ENCODE results near the gene ESF1. TPM values are rescaled to one million over a fixed set of nuclear protein-coding genes. Genes with fewer than 3 reads are reported as not detected.

The ESF1 gene
- total and polyA plus RNA-seq, 10 of the 15 experiments (the other 5 are each of a cell fraction or from before 2014, with no cell fraction given), result 9.2 to 36.2 (median 18.4) TPM

DNA sequence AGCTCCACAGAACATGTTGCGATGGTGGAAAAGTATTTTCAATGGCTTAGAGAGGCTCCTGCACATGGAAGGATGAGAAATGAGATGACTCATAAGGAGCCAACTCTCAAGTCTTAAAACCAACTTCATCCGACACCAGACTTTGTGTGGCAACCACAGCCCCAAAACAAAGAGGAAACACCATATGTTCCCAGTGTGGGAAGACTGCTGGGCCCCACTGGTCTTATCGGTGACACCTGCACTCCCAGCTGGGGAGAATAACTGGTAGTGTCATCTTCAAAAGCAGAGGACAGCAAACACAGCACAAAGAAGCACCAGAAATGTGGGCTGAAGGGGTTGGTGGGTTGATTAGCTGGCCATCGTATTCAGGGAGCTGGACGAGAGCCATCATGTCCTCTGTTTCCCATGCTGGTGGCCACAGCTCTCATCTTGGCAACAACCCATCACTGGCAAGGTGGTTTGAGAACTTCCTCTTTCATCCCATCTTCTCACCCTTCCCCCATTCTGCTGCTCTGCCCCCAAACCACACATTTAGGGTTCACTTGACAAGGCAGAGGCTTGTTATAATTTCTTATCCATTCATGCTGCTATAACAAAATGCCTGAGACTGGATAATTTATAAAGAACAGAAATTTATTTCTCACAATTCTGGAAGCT lies 100.0 kb downstream of the ESF1 start (continued):
- TF ChIP-seq NRF1 (conservative IDR thresholded peaks at IDR 0.05; ENCODE audit: low read depth, low read length), result no peak
- TF ChIP-seq IKZF1 (conservative IDR thresholded peaks at IDR 0.05), result 0 out of 2 replicates have a peak, but pooled peaks have one; percentile 33
- no peak for TF ChIP-seq MEF2B (IDR thresholded peaks at IDR 0.05; ENCODE audit: partially characterized antibody, poor library complexity, severe bottlenecking)
- no peak for TF ChIP-seq CEBPB (IDR thresholded peaks at IDR 0.05; ENCODE audit: borderline replicate concordance in 1 of 2, low read depth in 2 of 2, low read length in 2 of 2)
- TF ChIP-seq TCF7 (IDR thresholded peaks at IDR 0.05; ENCODE audit: borderline replicate concordance), result no peak
- TF ChIP-seq FOXK2 (IDR thresholded peaks at IDR 0.05), result no peak
- TF ChIP-seq SREBF1 (IDR thresholded peaks at IDR 0.05; ENCODE audit: low read length), result no peak
- TF ChIP-seq, protein P1, sequence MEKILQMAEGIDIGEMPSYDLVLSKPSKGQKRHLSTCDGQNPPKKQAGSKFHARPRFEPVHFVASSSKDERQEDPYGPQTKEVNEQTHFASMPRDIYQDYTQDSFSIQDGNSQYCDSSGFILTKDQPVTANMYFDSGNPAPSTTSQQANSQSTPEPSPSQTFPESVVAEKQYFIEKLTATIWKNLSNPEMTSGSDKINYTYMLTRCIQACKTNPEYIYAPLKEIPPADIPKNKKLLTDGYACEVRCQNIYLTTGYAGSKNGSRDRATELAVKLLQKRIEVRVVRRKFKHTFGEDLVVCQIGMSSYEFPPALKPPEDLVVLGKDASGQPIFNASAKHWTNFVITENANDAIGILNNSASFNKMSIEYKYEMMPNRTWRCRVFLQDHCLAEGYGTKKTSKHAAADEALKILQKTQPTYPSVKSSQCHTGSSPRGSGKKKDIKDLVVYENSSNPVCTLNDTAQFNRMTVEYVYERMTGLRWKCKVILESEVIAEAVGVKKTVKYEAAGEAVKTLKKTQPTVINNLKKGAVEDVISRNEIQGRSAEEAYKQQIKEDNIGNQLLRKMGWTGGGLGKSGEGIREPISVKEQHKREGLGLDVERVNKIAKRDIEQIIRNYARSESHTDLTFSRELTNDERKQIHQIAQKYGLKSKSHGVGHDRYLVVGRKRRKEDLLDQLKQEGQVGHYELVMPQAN (conservative IDR thresholded peaks at IDR 0.05), result no peak
- TF ChIP-seq, protein P2, sequence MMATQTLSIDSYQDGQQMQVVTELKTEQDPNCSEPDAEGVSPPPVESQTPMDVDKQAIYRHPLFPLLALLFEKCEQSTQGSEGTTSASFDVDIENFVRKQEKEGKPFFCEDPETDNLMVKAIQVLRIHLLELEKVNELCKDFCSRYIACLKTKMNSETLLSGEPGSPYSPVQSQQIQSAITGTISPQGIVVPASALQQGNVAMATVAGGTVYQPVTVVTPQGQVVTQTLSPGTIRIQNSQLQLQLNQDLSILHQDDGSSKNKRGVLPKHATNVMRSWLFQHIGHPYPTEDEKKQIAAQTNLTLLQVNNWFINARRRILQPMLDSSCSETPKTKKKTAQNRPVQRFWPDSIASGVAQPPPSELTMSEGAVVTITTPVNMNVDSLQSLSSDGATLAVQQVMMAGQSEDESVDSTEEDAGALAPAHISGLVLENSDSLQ (IDR thresholded peaks at IDR 0.05), result no peak
- TF ChIP-seq BMI1 (IDR thresholded peaks at IDR 0.05; ENCODE audit: borderline replicate concordance), result no peak
- peak; percentile 58 to 59; a peak in 3 of 4 replicates for TF ChIP-seq IKZF2 (IDR thresholded peaks at IDR 0.05)
- TF ChIP-seq SP1 (IDR thresholded peaks at IDR 0.05; ENCODE audit: low read depth, low read length), result no peak
- TF ChIP-seq TCF3 (IDR thresholded peaks at IDR 0.05; ENCODE audit: borderline replicate concordance, insufficient read depth, low read depth, low read length), result peak; percentile 92
- TF ChIP-seq IRF4 (IDR thresholded peaks at IDR 0.05; ENCODE audit: low read depth, low read length), result 0 out of 2 replicates have a peak, but pooled peaks have one; percentile 23
- no peak for TF ChIP-seq NR2F1 (conservative IDR thresholded peaks at IDR 0.05)
- TF ChIP-seq ZNF384 (IDR thresholded peaks at IDR 0.05; ENCODE audit: borderline replicate concordance, low read depth, low read length), result no peak
- TF ChIP-seq STAT1 (conservative IDR thresholded peaks at IDR 0.05), result no peak
- no peak for TF ChIP-seq PAX5 (IDR thresholded peaks at IDR 0.05; ENCODE audit: borderline replicate concordance, low read depth, low read length)
- TF ChIP-seq BHLHE40 (IDR thresholded peaks at IDR 0.05; ENCODE audit: borderline replicate concordance in 1 of 2, low read depth in 2 of 2, low read length in 1 of 2), result no peak
- TF ChIP-seq HDAC2 (IDR thresholded peaks at IDR 0.05), result no peak
- no peak for TF ChIP-seq CBFB (IDR thresholded peaks at IDR 0.05; ENCODE audit: low read depth)
- peak; percentile 40; the same call in 1 of the 2 replicates for TF ChIP-seq FOXM1 (IDR thresholded peaks at IDR 0.05; ENCODE audit: low read depth, low read length)
- TF ChIP-seq BCL11A (IDR thresholded peaks at IDR 0.05; ENCODE audit: low read depth, low read length), result 0 out of 2 replicates have a peak, but pooled peaks have one; percentile 8
- TF ChIP-seq, protein P3, sequence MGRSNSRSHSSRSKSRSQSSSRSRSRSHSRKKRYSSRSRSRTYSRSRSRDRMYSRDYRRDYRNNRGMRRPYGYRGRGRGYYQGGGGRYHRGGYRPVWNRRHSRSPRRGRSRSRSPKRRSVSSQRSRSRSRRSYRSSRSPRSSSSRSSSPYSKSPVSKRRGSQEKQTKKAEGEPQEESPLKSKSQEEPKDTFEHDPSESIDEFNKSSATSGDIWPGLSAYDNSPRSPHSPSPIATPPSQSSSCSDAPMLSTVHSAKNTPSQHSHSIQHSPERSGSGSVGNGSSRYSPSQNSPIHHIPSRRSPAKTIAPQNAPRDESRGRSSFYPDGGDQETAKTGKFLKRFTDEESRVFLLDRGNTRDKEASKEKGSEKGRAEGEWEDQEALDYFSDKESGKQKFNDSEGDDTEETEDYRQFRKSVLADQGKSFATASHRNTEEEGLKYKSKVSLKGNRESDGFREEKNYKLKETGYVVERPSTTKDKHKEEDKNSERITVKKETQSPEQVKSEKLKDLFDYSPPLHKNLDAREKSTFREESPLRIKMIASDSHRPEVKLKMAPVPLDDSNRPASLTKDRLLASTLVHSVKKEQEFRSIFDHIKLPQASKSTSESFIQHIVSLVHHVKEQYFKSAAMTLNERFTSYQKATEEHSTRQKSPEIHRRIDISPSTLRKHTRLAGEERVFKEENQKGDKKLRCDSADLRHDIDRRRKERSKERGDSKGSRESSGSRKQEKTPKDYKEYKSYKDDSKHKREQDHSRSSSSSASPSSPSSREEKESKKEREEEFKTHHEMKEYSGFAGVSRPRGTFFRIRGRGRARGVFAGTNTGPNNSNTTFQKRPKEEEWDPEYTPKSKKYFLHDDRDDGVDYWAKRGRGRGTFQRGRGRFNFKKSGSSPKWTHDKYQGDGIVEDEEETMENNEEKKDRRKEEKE (IDR thresholded peaks at IDR 0.05), result no peak
- no peak for TF ChIP-seq BRCA1 (IDR thresholded peaks at IDR 0.05; ENCODE audit: low read depth, low read length)

All from GM12878 (cell line).